Measurements from ENCODE around the gene PTPRM. TPM values are rescaled to one million over a fixed set of nuclear protein-coding genes. Genes with fewer than 3 reads are reported as not detected.

The PTPRM gene
- total RNA-seq, 1 experiment from 2014 or later: 11.1 TPM

DNA sequence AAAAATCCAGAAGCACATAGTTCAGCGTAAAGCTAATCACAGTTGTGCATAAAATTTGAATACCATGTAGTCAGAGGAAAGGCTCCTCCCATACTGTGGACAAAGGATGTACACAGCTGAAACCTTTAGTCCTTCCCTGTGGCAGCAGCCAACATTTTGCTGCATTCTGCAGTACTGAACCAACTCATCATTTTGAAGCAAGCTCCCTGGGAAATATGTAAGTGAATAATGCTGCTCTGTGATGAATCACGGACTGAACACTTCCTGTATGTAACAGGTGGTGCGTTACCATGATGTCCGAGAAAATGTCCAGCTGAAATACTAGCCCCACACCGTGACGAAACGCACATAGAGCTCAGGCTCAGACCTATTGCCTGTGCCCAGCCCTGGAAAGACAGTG, 621.1 kb downstream of the PTPRM start (continued):
- TF ChIP-seq, protein P1, sequence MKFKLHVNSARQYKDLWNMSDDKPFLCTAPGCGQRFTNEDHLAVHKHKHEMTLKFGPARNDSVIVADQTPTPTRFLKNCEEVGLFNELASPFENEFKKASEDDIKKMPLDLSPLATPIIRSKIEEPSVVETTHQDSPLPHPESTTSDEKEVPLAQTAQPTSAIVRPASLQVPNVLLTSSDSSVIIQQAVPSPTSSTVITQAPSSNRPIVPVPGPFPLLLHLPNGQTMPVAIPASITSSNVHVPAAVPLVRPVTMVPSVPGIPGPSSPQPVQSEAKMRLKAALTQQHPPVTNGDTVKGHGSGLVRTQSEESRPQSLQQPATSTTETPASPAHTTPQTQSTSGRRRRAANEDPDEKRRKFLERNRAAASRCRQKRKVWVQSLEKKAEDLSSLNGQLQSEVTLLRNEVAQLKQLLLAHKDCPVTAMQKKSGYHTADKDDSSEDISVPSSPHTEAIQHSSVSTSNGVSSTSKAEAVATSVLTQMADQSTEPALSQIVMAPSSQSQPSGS (CRISPR knock-in tag; IDR thresholded peaks at IDR 0.05; ENCODE audit: borderline replicate concordance, low read depth): no peak
- no peak for TF ChIP-seq FOXK1 (CRISPR knock-in tag; IDR thresholded peaks at IDR 0.05)

GRCh38 chr18:8190980-8191379, 623.9 kb downstream of the PTPRM start:
- Mint-ChIP-seq H3K27me3 (ENCODE audit: low read depth) (no peaks in the 10 kb centered on the region), H3K27ac (no peak overlapping the region), H3K4me3 (no peak overlapping the region), H3K4me1 (no peaks in the 10 kb centered on the region), H3K36me3 (no peaks in the 10 kb centered on the region), H3K9me3 (0 out of 2 replicates have a peak, but pooled peaks cover 4% of the 10 kb centered on the region)
- ATAC-seq (no peak), DNase-seq (ENCODE audit: low spot score) (no peak)
- ChIA-PET CTCF (no interaction called here), POLR2A (no interaction called here)
- no peak for TF ChIP-seq TEAD1 (CRISPR knock-in tag; IDR thresholded peaks at IDR 0.05)
- TF ChIP-seq, protein P2, sequence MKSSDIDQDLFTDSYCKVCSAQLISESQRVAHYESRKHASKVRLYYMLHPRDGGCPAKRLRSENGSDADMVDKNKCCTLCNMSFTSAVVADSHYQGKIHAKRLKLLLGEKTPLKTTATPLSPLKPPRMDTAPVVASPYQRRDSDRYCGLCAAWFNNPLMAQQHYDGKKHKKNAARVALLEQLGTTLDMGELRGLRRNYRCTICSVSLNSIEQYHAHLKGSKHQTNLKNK (CRISPR knock-in tag; IDR thresholded peaks at IDR 0.05): no peak
- TF ChIP-seq ZBTB21 (CRISPR knock-in tag; IDR thresholded peaks at IDR 0.05; ENCODE audit: borderline replicate concordance): no peak
- no peak for TF ChIP-seq GRHL2 (CRISPR knock-in tag; IDR thresholded peaks at IDR 0.05; ENCODE audit: insufficient replicate concordance, severe bottlenecking)
- TF ChIP-seq, protein P3, sequence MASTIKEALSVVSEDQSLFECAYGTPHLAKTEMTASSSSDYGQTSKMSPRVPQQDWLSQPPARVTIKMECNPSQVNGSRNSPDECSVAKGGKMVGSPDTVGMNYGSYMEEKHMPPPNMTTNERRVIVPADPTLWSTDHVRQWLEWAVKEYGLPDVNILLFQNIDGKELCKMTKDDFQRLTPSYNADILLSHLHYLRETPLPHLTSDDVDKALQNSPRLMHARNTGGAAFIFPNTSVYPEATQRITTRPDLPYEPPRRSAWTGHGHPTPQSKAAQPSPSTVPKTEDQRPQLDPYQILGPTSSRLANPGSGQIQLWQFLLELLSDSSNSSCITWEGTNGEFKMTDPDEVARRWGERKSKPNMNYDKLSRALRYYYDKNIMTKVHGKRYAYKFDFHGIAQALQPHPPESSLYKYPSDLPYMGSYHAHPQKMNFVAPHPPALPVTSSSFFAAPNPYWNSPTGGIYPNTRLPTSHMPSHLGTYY (CRISPR knock-in tag; IDR thresholded peaks at IDR 0.05): no peak
- TF ChIP-seq JUN (CRISPR knock-in tag; IDR thresholded peaks at IDR 0.05): no peak
- TF ChIP-seq TEAD4 (CRISPR knock-in tag; IDR thresholded peaks at IDR 0.05): no peak
- TF ChIP-seq ZNF416 (CRISPR knock-in tag; IDR thresholded peaks at IDR 0.05): no peak

DNA sequence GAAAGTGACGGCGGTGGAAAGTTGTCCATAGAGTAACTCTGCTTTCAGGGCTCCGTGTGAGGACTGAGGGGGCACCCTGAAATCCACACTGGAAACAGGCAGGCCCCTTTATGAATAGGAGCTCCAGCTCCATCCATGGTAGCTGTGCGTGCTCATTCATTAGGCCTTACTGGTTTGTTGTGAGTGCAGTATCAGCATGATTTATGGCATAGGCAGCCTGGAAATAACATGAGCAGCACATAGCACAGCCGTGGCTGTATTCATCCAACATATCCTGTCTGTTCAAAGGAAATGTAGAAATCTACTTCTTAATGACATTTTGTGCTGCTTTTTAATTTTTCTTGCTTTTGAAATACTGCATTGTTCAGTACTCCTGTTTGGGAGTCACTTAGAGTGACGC, 627.3 kb downstream of the PTPRM start:
- ChIA-PET CTCF (no interaction called here), POLR2A (interaction anchor here (0.6 kb wide), 1 partner anchor 56 kb away, joined by 3 read pairs; no protein-coding TSS in a partner anchor)
- no peaks in the 10 kb centered on the region for H3K9me3 Mint-ChIP-seq
- no peaks in the 10 kb centered on the region for H3K4me1 Mint-ChIP-seq
- H3K27ac Mint-ChIP-seq: no peak overlapping the region
- no peaks in the 10 kb centered on the region for H3K36me3 Mint-ChIP-seq
- no peak for TF ChIP-seq ZSCAN18 (CRISPR knock-in tag; IDR thresholded peaks at IDR 0.05)
- DNase-seq (ENCODE audit: low spot score) (no peak), ATAC-seq (no peak)
- no peak overlapping the region for H3K4me3 Mint-ChIP-seq
- no peaks in the 10 kb centered on the region for H3K27me3 Mint-ChIP-seq (ENCODE audit: low read depth)

GRCh38 chr18:8196238-8196637, 629.1 kb downstream of the PTPRM start:
- ATAC-seq (no peak), DNase-seq (ENCODE audit: low spot score) (no peak)
- TF ChIP-seq, protein P4, sequence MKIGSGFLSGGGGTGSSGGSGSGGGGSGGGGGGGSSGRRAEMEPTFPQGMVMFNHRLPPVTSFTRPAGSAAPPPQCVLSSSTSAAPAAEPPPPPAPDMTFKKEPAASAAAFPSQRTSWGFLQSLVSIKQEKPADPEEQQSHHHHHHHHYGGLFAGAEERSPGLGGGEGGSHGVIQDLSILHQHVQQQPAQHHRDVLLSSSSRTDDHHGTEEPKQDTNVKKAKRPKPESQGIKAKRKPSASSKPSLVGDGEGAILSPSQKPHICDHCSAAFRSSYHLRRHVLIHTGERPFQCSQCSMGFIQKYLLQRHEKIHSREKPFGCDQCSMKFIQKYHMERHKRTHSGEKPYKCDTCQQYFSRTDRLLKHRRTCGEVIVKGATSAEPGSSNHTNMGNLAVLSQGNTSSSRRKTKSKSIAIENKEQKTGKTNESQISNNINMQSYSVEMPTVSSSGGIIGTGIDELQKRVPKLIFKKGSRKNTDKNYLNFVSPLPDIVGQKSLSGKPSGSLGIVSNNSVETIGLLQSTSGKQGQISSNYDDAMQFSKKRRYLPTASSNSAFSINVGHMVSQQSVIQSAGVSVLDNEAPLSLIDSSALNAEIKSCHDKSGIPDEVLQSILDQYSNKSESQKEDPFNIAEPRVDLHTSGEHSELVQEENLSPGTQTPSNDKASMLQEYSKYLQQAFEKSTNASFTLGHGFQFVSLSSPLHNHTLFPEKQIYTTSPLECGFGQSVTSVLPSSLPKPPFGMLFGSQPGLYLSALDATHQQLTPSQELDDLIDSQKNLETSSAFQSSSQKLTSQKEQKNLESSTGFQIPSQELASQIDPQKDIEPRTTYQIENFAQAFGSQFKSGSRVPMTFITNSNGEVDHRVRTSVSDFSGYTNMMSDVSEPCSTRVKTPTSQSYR (CRISPR knock-in tag; IDR thresholded peaks at IDR 0.05): no peak
- no peak for TF ChIP-seq GRHL2 (CRISPR knock-in tag; IDR thresholded peaks at IDR 0.05; ENCODE audit: insufficient replicate concordance, severe bottlenecking)
- TF ChIP-seq PRRX2 (CRISPR knock-in tag; IDR thresholded peaks at IDR 0.05): no peak
- TF ChIP-seq JUN (CRISPR knock-in tag; IDR thresholded peaks at IDR 0.05): no peak
- TF ChIP-seq, protein P5, sequence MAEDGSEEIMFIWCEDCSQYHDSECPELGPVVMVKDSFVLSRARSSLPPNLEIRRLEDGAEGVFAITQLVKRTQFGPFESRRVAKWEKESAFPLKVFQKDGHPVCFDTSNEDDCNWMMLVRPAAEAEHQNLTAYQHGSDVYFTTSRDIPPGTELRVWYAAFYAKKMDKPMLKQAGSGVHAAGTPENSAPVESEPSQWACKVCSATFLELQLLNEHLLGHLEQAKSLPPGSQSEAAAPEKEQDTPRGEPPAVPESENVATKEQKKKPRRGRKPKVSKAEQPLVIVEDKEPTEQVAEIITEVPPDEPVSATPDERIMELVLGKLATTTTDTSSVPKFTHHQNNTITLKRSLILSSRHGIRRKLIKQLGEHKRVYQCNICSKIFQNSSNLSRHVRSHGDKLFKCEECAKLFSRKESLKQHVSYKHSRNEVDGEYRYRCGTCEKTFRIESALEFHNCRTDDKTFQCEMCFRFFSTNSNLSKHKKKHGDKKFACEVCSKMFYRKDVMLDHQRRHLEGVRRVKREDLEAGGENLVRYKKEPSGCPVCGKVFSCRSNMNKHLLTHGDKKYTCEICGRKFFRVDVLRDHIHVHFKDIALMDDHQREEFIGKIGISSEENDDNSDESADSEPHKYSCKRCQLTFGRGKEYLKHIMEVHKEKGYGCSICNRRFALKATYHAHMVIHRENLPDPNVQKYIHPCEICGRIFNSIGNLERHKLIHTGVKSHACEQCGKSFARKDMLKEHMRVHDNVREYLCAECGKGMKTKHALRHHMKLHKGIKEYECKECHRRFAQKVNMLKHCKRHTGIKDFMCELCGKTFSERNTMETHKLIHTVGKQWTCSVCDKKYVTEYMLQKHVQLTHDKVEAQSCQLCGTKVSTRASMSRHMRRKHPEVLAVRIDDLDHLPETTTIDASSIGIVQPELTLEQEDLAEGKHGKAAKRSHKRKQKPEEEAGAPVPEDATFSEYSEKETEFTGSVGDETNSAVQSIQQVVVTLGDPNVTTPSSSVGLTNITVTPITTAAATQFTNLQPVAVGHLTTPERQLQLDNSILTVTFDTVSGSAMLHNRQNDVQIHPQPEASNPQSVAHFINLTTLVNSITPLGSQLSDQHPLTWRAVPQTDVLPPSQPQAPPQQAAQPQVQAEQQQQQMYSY (CRISPR knock-in tag; IDR thresholded peaks at IDR 0.05): no peak
- TF ChIP-seq IRF2 (CRISPR knock-in tag; IDR thresholded peaks at IDR 0.05; ENCODE audit: borderline replicate concordance, low read depth): no peak
- TF ChIP-seq MYBL2 (CRISPR knock-in tag; IDR thresholded peaks at IDR 0.05): no peak
- TF ChIP-seq FOXJ3 (CRISPR knock-in tag; IDR thresholded peaks at IDR 0.05; ENCODE audit: borderline replicate concordance): no peak
- no peak for TF ChIP-seq NFYB (CRISPR knock-in tag; conservative IDR thresholded peaks at IDR 0.05; ENCODE audit: low read depth)
- no peak for TF ChIP-seq NR3C1 (CRISPR knock-in tag; conservative IDR thresholded peaks at IDR 0.05; ENCODE audit: low read depth)
- H3K9me3 Mint-ChIP-seq: no peaks in the 10 kb centered on the region
- H3K36me3 Mint-ChIP-seq: no peaks in the 10 kb centered on the region
- H3K4me3 Mint-ChIP-seq: no peak overlapping the region
- H3K27me3 Mint-ChIP-seq (ENCODE audit: low read depth): no peaks in the 10 kb centered on the region
- H3K4me1 Mint-ChIP-seq: no peaks in the 10 kb centered on the region
- CTCF ChIA-PET: no interaction called here
- POLR2A ChIA-PET: no interaction called here
- H3K27ac Mint-ChIP-seq: no peak overlapping the region
